Midbrain (tissue), 1 donor: Measurements from ENCODE around the gene WBP2.
"Not testable (repeated sequence)": the region's sequence is repeated elsewhere in the genome, so short reads cannot be mapped to it uniquely, and the experiment has no call there.

Experiments used
- DNase-seq: peaks from one replicate; lab custom pipeline; 2025; lab: John Stamatoyannopoulos, UW

WBP2 gene

DNA sequence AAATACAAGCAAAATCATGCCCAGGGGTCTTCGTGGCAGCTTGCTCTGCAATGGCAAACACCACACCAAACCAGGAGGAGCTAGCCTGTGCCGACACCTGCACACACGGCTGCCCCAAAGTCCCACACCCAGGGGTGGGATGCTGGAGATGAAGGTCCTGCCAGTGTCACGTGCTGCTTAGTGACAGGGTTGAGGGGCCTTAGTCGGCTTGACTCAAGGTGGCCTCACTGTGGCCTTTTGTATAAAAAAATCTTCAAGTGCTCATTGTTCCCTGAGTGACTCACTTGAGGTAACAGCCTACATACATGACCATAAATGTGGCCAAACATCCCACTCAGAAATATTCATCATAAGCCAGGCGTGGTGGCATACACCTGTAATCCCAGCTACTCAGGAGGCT is 34.3 kb upstream of the WBP2 start:
- DNase-seq = no peak

DNA sequence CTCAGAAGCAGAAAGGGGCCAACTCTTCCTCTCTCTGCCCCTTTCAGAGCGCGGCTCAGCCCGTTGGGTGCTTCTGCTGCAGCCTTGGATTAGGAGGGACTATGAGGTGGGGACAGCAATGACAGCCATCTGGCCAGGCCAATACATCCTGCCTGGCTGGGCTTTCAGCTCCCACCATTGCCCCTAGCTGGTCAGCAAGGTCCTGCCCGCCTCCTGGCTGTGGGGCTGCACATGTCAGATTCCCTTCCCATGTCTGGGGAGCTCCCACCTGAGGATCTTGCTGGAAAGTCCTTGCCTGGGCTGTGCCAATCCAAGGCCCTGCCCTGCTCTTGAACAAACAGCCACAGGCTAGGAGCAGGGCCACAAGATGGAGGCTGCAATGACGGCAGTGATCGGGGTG is 33.3 kb upstream of the WBP2 start:
- no peak for DNase-seq

DNA sequence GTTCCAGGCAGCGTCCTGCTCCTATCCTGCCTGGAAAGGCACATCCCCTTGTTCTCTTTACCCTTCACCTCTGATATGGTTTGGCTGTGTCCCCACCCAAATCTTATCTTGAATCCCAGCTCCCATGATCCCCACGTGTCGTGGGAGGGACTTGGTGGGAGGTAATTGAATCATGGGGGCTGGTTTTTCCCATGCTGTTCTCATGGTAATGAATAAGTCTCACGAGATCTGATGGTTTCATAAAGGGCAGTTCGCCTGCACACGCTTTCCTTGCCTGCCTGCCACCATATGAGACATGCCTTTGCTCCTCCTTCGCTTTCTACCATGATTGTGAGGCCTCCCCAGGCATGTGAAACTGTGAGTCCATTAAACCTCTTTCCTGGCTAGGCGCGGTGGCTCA is 30.7 kb upstream of the WBP2 start:
- DNase-seq = not testable (repeated sequence)

DNA sequence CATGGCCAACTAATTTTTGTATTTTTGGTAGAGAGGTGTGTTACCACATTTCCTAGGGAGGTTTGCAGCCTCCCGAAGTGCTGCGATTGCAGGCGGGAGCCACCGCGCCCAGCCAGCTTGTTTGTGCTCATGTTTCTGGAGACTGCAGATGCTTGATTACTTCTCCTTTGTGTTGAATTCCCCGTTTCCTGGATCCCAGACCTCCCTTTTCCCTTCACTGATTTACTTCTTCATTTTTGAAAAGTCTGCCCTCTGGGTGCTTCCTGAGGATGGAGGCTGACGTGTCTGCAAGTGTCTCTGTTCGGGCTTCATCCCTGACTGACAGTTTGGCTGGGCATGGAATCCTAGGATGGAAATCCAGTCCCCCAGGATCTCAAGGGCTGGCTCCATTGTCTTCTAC is 30.3 kb upstream of the WBP2 start:
- DNase-seq = no peak

DNA sequence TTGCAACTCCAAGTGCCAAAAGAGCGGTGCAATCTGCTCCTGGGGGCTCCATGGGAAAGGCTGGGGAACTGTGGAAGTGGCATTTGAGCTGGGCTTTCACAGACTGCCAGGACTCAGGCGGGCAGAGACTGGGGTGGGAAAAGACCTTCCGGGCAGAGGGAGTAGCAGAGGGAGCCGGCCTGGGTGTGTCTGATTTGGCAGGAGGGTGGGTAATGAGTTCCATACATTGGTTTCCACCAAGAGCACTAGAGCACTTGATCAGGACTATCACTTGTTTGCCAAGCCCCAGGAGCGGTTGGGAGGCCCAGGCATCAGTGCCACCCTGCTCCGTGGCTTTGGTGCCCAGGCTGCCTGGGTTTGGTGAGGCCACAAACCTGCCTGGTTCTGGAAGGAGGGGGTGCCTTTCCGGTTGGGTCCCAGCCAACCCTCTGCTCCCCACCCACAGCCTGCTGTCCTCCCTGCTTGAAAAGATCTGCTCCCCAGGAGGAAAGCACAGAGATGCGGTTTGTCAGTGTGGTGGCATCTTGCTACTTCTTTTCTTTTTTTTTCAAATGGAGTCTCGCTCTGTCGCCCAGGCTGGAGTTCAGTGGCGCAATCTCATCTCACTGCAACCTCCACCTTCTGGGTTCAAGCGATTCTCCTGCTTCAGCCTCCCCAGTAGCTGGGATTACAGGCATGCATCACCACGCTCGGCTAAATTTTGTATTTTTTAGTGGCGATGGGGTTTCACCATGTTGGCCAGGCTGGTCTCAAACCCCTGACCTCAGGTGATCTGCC is 26.7 kb upstream of the WBP2 start:
- DNase-seq = no peak

DNA sequence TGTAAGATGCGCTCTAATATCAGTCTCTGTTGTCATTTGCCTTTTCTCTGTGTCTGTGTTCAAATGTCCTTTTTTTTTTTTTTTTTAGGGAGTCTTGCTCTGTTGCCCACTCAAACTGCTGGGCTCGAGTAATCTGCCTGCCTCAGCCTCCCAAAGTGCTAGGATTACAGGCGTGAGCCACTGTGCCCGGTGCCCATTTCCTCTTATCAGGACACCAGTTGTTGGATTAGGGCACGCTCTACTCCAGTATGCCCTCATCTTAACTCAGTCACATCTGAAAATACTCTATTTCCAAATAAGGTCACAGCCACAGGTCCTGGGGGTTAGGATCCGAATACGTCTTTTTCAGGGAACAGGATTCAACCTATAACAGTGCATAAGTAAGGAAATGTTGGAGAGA is 25.1 kb upstream of the WBP2 start:
- DNase-seq = no peak

DNA sequence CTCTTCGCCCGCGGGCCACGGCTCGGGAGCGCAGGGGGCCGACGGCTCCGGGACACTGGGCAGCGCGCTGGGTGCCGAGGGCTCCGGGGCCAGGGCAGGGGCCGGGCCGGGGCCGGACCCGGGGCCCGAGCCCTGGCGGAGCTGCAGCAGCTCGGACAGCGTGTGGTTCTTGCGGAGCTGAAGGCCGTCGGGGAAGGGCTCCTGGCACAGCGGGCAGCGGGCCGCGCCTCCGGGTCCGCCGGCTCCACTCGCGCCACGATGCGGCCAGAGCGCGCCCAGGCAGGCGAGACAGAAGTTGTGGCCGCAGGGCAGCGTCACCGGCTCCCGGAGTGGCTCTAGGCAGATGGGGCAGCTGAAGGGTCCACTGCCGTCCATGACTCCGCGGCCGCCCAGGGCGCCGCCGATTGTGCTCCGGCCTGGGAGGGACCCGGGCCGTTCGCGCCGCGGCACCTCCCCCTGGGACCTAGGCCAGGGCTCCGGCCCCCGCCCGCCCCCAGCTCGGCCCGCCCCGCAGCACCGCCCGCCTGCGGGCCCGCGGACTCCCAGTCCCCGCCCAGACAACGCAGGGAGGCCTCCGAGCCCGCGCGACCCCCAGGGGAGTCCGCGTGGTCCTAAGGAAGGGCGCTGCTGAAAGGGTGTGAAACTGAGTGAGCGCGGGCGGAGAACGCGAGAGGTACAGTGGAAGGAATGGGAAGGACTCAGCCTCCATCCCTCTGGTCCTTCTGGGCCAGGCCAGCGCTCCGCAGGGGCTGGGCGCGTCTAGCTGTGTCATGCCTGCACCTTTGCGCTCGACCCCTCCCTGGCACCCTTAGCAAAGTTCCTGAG is 23.3 kb upstream of the WBP2 start, which contains the start of gene TRIM47:
Gene TRIM47 (minus strand): TSS at position 408 of the 825 bp plus-strand sequence. CDS start 33 bp downstream, at position 375.
- DNase-seq = peak; percentile 74

DNA sequence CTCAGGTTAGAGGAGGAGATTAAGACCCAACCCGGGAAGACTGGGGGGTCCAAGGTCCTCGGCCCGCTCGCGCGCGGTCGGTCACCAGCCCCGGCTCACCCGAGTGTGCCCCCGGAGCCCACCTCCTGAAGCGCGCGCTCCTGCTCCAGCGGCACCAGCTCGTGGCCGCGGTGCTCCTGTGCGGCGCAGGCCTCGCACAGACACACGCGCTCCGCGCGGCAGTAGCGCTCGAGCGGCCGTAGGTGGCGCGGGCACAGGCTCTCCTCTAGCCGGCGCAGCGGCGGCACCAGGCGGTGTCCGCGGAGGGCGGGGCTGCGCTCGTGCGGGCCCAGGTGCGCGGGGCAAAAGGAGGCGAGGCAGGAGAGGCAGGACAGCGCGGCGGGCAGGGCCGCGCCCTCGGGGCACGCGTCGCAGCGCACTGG is 22.6 kb upstream of the WBP2 start:
- peak; percentile 47 for DNase-seq

DNA sequence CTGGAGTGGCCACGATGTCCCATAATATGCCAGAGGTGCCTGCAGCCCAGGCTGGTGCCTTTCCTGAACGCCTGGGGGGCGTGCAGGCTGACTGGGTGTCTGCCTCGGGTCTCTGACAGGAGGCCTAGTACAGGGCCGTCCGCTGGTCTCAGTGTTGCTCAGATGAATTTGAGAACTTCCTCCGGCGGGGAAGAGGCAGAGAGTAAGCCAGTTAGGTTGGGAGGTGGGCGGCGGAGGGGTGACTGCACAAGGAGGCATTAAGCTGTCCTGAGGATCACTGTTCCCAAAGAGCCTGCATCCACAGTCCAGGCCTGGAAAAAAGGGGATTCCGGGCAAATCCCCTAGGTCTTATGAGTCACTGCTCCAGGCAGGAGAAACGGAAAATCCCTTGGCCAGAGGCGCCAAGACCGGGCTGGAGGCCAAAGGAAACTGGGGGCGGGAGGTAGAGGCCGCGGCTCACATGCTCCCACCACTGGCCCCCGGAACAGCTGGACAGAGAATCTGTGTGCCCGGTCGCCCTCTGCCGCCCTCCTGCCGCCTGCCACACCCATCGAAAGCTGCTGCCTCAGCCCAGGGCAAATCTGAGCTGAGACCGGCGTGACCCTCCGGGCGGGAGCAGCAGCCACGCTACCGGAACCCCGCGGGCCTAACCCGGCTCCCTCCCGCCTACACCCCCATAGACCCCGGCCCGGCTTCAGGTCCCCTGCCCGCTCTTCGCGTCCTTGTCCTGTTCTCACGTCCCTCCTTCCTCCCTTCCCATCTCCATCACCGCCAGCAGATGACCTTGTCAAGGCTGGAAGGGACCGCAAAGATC is 22.0 kb upstream of the WBP2 start:
- DNase-seq = peak; percentile 90

DNA sequence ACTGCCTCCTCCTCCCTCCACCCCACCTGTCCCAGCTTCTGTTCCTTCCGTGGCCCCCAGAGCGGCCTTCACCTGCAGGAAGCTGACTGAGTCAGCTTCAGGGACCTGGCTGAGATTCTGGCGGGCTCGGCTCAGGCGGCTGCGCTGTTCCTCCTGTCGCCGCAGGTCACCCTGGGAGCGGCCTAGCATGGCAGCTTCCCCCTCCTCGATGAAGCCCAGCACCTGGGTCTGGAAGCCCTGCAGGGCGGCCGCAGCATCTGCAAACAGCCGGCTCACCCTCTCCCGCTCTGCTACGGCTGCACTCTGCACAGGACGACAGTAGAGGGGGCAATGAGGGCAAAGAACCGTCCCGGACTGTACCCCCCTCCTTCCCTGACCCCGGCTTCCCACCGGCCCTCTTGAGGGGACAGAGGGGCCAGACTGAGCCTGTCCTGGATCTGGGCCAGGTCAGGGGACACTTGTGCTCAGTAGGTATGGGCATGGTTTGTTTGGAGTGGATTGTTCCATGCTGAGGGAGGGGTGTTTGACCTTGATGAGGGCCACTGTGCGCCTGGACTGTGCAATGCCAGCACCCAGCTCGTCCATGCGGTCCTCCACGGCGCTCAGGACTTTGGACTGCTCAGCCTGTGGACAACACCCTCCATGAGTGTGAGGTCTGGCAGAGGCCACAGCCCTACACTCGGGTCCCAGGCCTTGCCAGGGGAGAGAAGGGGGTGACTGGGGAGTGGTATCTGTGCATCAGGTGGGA is 21.2 kb upstream of the WBP2 start:
- no peak for DNase-seq

DNA sequence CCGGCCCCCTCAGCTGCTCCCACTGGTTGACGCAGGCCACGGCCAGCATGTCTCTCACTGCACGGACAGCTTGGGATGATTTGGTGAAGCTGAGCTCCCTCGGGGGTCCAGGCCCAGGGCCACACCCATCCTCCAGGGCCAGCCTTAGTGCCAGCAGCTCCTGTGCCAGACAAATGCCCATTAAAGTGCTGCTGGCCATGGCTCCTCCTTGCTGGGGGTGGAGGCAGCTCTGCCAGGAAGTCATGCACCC is 20.7 kb upstream of the WBP2 start:
- no peak for DNase-seq

DNA sequence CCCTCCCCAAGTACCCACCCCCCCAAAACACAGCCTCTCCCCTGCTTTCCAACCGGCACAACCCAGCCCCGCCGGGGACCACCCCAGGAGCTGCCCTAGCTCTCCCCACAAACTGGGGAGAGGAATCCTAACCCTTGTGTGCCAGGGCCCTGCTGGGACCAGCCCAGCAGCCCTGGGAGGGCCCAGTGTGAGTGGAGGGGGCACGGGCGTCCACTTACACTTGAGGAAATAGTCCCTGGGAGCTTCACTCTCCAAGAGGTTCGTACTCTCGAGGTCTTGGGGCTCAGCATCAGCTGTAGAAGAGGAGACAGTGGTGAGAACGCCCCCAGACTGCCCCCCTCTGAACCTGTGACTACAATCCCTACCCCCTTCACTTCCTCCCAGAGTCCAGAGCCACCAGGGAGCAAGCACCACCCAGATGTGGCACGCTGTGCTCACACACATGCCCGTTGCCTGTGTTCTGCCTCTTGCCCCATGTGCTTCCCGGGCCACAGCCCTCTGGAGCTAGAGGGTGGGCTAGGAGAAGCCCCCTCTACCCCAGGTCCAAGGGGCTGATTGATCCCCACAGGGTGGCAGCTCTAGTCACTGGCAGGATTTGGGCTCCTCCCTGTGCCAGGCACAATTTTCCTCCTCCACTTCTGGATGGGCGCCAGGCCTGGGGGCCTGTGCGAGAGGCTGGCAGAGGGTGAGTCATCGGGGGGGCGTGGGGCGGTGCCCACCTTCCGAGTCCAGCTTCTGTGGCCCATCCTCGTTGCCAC is 20.2 kb upstream of the WBP2 start:
- no peak for DNase-seq

DNA sequence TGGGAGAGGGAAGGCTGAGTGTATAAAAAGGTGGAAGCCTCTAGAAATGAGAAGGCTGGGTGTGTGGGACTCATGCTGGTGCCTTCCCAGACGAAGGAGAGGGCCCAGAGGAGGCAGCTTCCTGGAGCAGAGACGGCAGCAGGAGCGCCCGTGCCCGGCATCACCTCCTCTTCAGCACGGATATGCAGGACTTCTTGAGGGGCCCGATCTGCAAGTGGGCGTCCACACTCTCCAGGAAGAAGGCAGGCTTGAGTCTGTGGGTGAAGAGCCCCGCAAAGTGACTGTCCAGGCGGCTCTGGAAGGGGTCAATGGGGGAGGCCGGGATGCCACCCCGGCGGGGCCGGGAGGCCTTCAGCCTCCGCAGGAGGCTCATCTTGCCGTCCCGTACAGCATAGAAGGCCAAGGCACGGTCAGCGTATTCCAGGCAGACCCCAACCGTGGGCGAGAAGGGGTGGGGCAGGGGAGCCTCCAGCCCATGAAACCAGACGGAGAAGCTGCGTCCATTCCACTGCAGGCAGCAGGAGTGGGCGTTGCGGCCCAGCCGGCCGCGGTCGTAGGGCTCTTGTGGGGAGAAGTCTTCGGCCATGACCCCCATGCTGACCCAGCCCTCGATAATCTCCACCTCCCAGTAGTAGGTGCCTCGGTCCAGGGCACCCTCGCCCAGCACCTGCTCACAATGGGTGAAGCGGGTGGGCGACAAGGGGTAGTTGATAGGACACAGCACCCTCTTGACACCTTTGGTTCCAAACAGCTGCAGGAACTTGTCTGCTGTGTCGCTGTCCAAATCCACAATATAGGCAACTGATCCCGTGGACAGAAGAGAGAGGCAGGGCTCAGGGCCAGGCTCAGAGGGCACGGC is 19.4 kb upstream of the WBP2 start:
- no peak for DNase-seq

DNA sequence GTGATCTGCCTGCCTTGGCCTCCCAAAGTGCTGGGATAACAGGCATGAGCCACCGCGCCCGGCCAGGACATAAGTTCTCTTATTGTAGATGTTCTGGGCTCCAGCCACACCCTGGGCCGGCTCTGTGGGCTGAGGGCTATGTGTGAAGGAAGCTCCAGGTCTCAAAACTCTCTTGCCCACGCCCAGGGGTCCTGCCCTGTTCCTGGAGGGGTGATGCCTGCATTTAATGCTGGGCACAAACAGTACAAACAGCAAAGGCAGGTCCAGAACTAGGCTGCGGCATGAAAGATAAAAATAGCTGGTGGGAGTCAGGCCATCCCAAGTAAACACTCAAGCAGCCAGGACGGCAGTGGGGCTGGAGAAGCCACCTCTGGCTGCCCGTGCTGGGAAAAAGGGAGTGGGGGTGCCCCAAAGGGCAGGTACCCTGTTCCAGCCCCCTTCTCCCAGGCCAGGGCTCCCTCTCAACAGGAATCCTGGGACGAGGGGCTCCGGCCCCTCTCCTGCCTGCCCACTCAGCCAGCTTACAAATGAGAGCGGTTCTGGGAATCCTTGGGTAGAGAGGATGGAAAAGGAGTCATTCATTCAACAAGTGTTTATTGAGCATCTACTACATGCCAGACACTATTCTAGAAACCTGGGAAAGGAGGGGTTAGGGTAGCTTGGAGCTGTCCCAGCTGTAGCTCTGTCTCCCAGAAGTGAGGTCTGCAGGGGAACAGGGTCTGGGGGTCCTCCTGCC is 18.6 kb upstream of the WBP2 start:
- no peak for DNase-seq

DNA sequence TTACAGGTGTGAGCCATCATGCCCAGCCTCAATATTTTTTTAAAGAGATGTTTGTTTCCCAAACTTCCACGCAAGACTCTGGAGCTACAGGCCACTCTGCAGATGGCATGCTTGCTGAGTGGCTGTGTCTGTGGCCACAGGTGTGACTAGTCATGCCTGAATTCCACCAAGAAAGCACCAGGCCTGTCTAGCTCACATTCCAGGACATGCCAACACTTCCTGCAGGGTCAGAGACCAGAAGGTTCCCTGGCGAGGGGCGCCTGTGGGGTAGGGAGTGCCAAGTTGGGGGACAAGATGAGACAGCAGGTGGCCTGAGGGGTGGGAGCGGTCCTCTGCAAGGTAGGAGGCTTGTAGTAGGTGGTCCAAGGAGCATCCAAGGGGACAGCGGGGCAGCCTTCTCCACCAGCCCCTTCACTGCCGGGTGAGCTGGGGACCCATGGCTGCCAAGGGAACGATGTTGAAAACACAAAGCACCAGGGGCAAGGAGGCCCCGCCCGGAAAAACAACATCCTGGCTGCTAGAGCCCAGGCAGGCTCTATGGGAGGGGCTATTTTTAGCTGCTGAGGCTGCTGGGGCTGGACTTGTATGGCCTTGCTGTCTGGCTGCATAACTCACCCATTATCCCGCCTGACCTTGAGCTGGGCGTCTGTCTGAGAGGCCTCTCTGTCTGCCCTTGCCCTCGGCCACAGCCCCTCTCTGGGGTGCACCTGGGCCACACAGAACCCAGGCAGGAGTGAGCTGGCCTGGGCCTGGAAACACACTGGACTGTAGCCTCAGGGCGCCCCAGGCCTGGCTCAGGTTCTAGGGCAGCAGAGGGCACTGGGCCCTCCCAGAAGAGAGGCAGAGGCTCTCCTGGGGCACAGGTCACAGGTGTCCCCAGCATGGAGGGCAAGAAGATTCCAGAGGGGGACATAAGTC is 17.6 kb upstream of the WBP2 start:
- DNase-seq = peak; percentile 33

DNA sequence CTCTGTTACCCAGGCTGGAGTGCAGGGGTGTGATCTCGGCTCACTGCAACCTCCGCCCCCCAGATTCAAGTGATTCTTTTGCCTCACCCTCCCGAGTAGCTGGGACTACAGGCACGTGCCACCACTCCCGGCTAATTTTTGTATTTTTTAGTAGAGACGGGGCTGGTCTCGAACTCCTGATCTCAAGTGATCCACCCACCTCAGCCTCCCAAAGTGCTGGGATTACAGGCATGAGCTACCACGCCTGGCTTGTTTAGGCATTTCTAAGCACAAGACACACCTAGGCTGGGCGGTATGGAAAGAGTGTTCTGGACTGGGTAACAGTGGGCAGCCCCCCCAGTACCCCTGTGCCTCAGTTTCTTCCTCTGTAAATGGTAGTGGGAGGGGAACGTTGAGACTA is 15.1 kb upstream of the WBP2 start:
- DNase-seq = not testable (repeated sequence)

DNA sequence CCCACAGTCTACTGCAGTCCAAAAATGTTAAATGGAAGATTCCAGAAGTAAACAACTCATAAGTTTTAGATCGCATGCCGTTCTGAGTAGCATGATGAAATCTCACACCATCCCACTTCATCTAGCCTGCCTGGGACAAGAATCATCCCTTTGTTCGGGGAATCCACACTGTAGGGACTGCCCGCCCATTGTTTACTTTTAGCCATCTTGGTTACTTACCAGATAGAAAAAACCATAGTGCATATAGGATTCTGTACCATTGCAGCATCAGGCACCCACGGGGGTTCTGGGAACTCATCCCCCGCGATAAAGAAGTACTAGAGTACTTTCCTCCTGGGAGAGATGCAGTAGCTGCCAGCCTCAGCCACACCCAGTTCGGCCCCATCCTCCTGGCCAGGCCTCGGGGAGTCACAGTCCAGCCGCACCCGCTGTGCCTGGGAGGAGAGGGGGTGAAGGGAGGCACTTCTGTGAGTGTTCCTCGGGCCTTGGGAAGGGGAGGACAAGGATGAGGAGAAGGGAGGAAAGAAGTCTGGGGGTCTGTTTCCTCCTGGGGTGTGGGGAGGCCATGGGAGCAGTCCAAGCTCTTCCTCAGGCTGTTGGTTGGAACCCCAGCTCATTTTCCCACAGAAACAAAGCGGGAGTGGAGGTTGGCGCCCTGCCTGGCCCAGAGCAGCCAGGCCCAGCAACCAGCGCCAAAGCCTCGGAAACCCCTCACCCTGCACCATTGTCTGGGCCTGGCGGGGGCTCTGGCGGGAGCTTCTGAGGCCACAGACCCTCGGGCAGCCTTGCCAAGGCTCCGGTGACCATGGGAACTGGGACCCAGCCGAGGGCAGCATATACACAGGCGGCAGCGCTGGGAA is 14.4 kb upstream of the WBP2 start:
- peak; percentile 88 for DNase-seq
